Measurements from ENCODE around the gene LYG1.
"Not testable (repeated sequence)": the region's sequence is repeated elsewhere in the genome, so short reads cannot be mapped to it uniquely, and the experiment has no call there.

The LYG1 gene

DNA sequence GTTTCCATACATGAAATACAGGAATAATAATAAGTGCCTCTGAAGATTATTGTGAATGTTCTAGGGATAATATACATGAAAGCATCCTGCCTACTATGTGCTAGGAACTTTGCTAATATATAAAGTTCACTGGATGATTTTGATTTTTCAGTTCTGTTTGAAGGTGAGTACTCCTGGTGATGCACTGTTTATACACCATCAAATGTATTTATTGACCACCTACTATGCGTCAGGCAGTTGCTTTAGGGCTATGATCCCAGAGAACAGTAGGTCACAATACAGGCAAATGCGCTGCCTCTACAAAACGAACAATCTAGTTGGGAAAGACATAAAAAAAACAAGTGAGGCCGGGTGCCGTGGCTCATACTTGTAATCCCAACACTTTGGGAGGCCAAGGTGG lies 24.4 kb upstream of the LYG1 start:
- Histone ChIP-seq H3K4me3 (ENCODE audit: low read length) (no peak overlapping the region), H3K27ac (ENCODE audit: low read length) (no peak overlapping the region), H3K4me1 (ENCODE audit: control insufficient read depth, low read depth, low read length) (no peaks in the 10 kb centered on the region), H3K36me3 (ENCODE audit: control insufficient read depth, low read depth, low read length) (peaks cover 68% of the 10 kb centered on the region), H3K27me3 (ENCODE audit: control insufficient read depth, insufficient read depth, low read length) (no peaks in the 10 kb centered on the region), H3K9ac (ENCODE audit: low read length) (no peak overlapping the region), H3K9me3 (ENCODE audit: control insufficient read depth, low read depth, low read length) (no peaks in the 10 kb centered on the region)

- H3K9ac ChIP-seq (ENCODE audit: low read length); H3K4me1 ChIP-seq (ENCODE audit: control insufficient read depth, low read depth, low read length); H3K27me3 ChIP-seq (ENCODE audit: control insufficient read depth, insufficient read depth, low read length); H3K4me3 ChIP-seq (ENCODE audit: low read length); H3K27ac ChIP-seq (ENCODE audit: low read length); H3K9me3 ChIP-seq (ENCODE audit: control insufficient read depth, low read depth, low read length): not testable (repeated sequence)
- H3K36me3 ChIP-seq (ENCODE audit: control insufficient read depth, low read depth, low read length), result peaks cover 39% of the 10 kb centered on the region
Observed at GRCh38 chr2:99317873-99318200, 16.8 kb upstream of the LYG1 start.

DNA sequence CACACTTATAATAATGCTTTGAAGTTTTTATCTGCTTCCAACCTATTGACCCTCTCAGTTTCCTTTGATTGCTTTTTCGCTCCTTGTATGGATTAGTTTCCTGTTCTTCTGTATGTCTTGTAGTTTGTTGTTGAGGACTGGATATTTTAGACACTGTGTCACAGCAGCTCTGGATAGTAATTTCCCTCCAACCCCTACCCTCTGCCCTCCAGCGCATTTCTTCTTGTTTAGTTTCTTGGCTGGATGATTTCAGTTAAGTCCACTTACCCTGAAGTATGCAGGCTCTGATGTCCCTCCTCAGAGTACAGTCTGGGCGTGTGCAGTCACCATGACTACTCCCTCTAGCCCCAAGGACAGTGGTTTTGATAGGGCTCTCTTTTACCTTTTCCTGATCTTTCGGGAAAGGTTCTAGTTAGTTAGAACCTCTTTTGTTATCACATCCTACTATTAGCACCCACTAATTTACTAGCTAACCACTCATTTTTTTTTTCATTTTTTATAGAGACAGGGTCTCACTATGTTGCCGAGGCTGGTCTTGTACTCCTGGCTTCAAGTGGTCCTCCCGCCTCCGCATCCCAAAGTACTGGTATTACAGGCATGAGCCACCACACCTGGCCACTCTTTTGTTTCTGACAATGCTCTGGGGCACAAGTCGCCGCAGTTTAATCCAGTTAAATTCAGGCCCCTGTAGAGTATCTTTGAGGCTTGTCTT lies 16.3 kb upstream of the LYG1 start:
- Histone ChIP-seq H3K9me3 (ENCODE audit: control insufficient read depth, low read depth, low read length) (no peaks in the 10 kb centered on the region), H3K27me3 (ENCODE audit: control insufficient read depth, insufficient read depth, low read length) (no peaks in the 10 kb centered on the region), H3K9ac (ENCODE audit: low read length) (no peak overlapping the region), H3K4me1 (ENCODE audit: control insufficient read depth, low read depth, low read length) (no peaks in the 10 kb centered on the region), H3K36me3 (ENCODE audit: control insufficient read depth, low read depth, low read length) (peaks cover 37% of the 10 kb centered on the region), H3K27ac (ENCODE audit: low read length) (no peak overlapping the region), H3K4me3 (ENCODE audit: low read length) (no peak overlapping the region)

GRCh38 chr2:99299580-99299979 lies 1.4 kb downstream of the LYG1 start:
- H3K4me3 ChIP-seq (ENCODE audit: low read length), result no peak overlapping the region
- H3K9ac ChIP-seq (ENCODE audit: low read length), result no peak overlapping the region
- H3K36me3 ChIP-seq (ENCODE audit: control insufficient read depth, low read depth, low read length), result no peaks in the 10 kb centered on the region
- no peaks in the 10 kb centered on the region for H3K9me3 ChIP-seq (ENCODE audit: control insufficient read depth, low read depth, low read length)
- H3K27me3 ChIP-seq (ENCODE audit: control insufficient read depth, insufficient read depth, low read length), result no peaks in the 10 kb centered on the region
- H3K27ac ChIP-seq (ENCODE audit: low read length), result no peak overlapping the region
- H3K4me1 ChIP-seq (ENCODE audit: control insufficient read depth, low read depth, low read length), result no peaks in the 10 kb centered on the region

- H3K9ac ChIP-seq (ENCODE audit: low read length), result no peak overlapping the region
- H3K27me3 ChIP-seq (ENCODE audit: control insufficient read depth, insufficient read depth, low read length), result no peaks in the 10 kb centered on the region
- H3K36me3 ChIP-seq (ENCODE audit: control insufficient read depth, low read depth, low read length), result no peaks in the 10 kb centered on the region
- H3K4me1 ChIP-seq (ENCODE audit: control insufficient read depth, low read depth, low read length), result no peaks in the 10 kb centered on the region
- H3K4me3 ChIP-seq (ENCODE audit: low read length), result no peak overlapping the region
- no peak overlapping the region for H3K27ac ChIP-seq (ENCODE audit: low read length)
- H3K9me3 ChIP-seq (ENCODE audit: control insufficient read depth, low read depth, low read length), result no peaks in the 10 kb centered on the region
Observed at GRCh38 chr2:99297994-99298393, 3.0 kb downstream of the LYG1 start.

- H3K36me3 ChIP-seq (ENCODE audit: control insufficient read depth, low read depth, low read length), result no peaks in the 10 kb centered on the region
- H3K4me3 ChIP-seq (ENCODE audit: low read length), result no peak overlapping the region
- no peaks in the 10 kb centered on the region for H3K9me3 ChIP-seq (ENCODE audit: control insufficient read depth, low read depth, low read length)
- no peak overlapping the region for H3K9ac ChIP-seq (ENCODE audit: low read length)
- no peak overlapping the region for H3K27ac ChIP-seq (ENCODE audit: low read length)
- H3K27me3 ChIP-seq (ENCODE audit: control insufficient read depth, insufficient read depth, low read length), result no peaks in the 10 kb centered on the region
- peaks cover 5% of the 10 kb centered on the region for H3K4me1 ChIP-seq (ENCODE audit: control insufficient read depth, low read depth, low read length)
Observed at GRCh38 chr2:99285526-99285925, 15.5 kb downstream of the LYG1 start.

GRCh38 chr2:99279969-99280695 lies 20.9 kb downstream of the LYG1 start:
- H3K9me3 ChIP-seq (ENCODE audit: control insufficient read depth, low read depth, low read length), result no peaks in the 10 kb centered on the region
- H3K9ac ChIP-seq (ENCODE audit: low read length), result no peak overlapping the region
- H3K4me1 ChIP-seq (ENCODE audit: control insufficient read depth, low read depth, low read length), result peaks cover 5% of the 10 kb centered on the region
- H3K27me3 ChIP-seq (ENCODE audit: control insufficient read depth, insufficient read depth, low read length), result no peaks in the 10 kb centered on the region
- H3K36me3 ChIP-seq (ENCODE audit: control insufficient read depth, low read depth, low read length), result no peaks in the 10 kb centered on the region
- H3K4me3 ChIP-seq (ENCODE audit: low read length), result no peak overlapping the region
- H3K27ac ChIP-seq (ENCODE audit: low read length), result no peak overlapping the region

- Histone ChIP-seq H3K36me3 (ENCODE audit: control insufficient read depth, low read depth, low read length) (no peaks in the 10 kb centered on the region), H3K9me3 (ENCODE audit: control insufficient read depth, low read depth, low read length) (no peaks in the 10 kb centered on the region), H3K4me3 (ENCODE audit: low read length) (no peak overlapping the region), H3K9ac (ENCODE audit: low read length) (no peak overlapping the region), H3K4me1 (ENCODE audit: control insufficient read depth, low read depth, low read length) (peaks cover 5% of the 10 kb centered on the region), H3K27ac (ENCODE audit: low read length) (no peak overlapping the region), H3K27me3 (ENCODE audit: control insufficient read depth, insufficient read depth, low read length) (no peaks in the 10 kb centered on the region)
Observed at GRCh38 chr2:99278793-99279291, 22.2 kb downstream of the LYG1 start.

GRCh38 chr2:99278195-99278765 lies 22.7 kb downstream of the LYG1 start:
- not testable (repeated sequence) for H3K36me3 ChIP-seq (ENCODE audit: control insufficient read depth, low read depth, low read length); H3K9me3 ChIP-seq (ENCODE audit: control insufficient read depth, low read depth, low read length); H3K4me3 ChIP-seq (ENCODE audit: low read length); H3K4me1 ChIP-seq (ENCODE audit: control insufficient read depth, low read depth, low read length); H3K27ac ChIP-seq (ENCODE audit: low read length); H3K9ac ChIP-seq (ENCODE audit: low read length); H3K27me3 ChIP-seq (ENCODE audit: control insufficient read depth, insufficient read depth, low read length)

DNA sequence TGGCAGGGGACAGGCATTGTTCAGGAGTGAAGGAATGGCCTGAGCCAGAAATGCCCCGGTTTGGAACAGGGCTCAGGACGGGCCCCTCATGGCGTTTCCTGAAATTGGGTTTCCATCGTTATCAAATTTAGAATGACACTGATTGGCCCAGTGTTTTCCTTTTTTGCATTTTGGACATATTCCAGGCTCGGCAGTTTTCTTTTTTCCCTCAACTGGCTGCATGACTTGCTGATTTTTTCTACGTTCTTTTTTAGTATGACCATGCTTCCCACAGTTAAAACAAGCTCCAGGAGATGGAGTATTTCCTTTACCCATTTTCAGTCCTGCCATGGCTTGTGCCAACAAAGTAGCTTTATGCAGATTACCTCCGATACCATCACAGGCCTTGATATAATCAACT lies 25.1 kb downstream of the LYG1 start:
- Histone ChIP-seq H3K9me3 (ENCODE audit: control insufficient read depth, low read depth, low read length) (peaks cover 5% of the 10 kb centered on the region), H3K9ac (ENCODE audit: low read length) (no peak overlapping the region), H3K27ac (ENCODE audit: low read length) (no peak overlapping the region), H3K4me3 (ENCODE audit: low read length) (no peak overlapping the region), H3K27me3 (ENCODE audit: control insufficient read depth, insufficient read depth, low read length) (no peaks in the 10 kb centered on the region), H3K36me3 (ENCODE audit: control insufficient read depth, low read depth, low read length) (no peaks in the 10 kb centered on the region), H3K4me1 (ENCODE audit: control insufficient read depth, low read depth, low read length) (no peaks in the 10 kb centered on the region)

- H3K36me3 ChIP-seq (ENCODE audit: control insufficient read depth, low read depth, low read length), result no peaks in the 10 kb centered on the region
- H3K9me3 ChIP-seq (ENCODE audit: control insufficient read depth, low read depth, low read length), result no peaks in the 10 kb centered on the region
- H3K27ac ChIP-seq (ENCODE audit: low read length), result no peak overlapping the region
- H3K4me1 ChIP-seq (ENCODE audit: control insufficient read depth, low read depth, low read length), result no peaks in the 10 kb centered on the region
- H3K27me3 ChIP-seq (ENCODE audit: control insufficient read depth, insufficient read depth, low read length), result no peaks in the 10 kb centered on the region
- H3K4me3 ChIP-seq (ENCODE audit: low read length), result no peak overlapping the region
- H3K9ac ChIP-seq (ENCODE audit: low read length), result no peak overlapping the region
Observed at GRCh38 chr2:99261242-99261641, 39.8 kb downstream of the LYG1 start.

DNA sequence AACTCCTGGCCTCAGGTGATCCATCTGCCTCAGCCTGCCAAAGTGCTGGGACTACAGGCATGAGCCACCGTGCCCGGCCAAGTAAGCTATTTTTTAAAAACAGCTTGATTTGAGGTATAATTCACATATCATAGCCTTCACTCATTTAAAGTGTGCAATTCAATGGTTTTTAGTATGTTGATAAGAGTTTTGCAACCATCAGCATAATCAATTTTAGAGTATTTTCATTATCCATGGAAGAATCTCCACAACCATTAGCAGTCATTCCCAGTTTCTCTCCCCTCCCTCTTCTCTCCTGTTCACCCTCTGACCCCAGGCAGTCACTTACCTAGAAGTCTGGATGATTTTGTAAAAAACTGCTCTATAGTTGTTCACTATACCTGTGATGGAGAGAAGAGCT lies 40.8 kb downstream of the LYG1 start:
- Histone ChIP-seq H3K27me3 (ENCODE audit: control insufficient read depth, insufficient read depth, low read length) (no peaks in the 10 kb centered on the region), H3K4me3 (ENCODE audit: low read length) (no peak overlapping the region), H3K27ac (ENCODE audit: low read length) (no peak overlapping the region), H3K9ac (ENCODE audit: low read length) (no peak overlapping the region), H3K36me3 (ENCODE audit: control insufficient read depth, low read depth, low read length) (no peaks in the 10 kb centered on the region), H3K9me3 (ENCODE audit: control insufficient read depth, low read depth, low read length) (no peaks in the 10 kb centered on the region), H3K4me1 (ENCODE audit: control insufficient read depth, low read depth, low read length) (no peaks in the 10 kb centered on the region)

All from iPS-18a (cell line).